Nephron (organoid): ENCODE data around the gene GDF10.
A peak's percentile ranks its signal among the peaks of the same experiment; 100 is the strongest.

ENCODE experiments used
- H3K27ac Mint-ChIP-seq, 3 experiments: 2 replicates each; pipeline ENCODE4 v1.8.0; 2020; ENCODE audit warnings: mixed read lengths in 3 of 3, mild to moderate bottlenecking in 2 of 3, moderate library complexity in 1 of 3
- H3K27me3 Mint-ChIP-seq: 2 replicates; pipeline ENCODE4 v1.8.0; 2021; ENCODE audit warnings: low read depth, mild to moderate bottlenecking, moderate library complexity, mixed read lengths
- H3K36me3 Mint-ChIP-seq: 2 replicates; pipeline ENCODE4 v1.8.0; 2020; ENCODE audit warnings: low read depth, mixed read lengths
- H3K4me1 Mint-ChIP-seq: 2 replicates; pipeline ENCODE4 v1.8.0; 2020; ENCODE audit warnings: mixed read lengths
- H3K4me3 Mint-ChIP-seq, 3 experiments: 2 replicates each; pipeline ENCODE4 v1.8.0; 2020; ENCODE audit warnings: mild to moderate bottlenecking in 3 of 3, mixed read lengths in 3 of 3, moderate library complexity in 2 of 3
- H3K9me3 Mint-ChIP-seq: 2 replicates; pipeline ENCODE4 v1.8.0; 2020; ENCODE audit warnings: mixed read lengths
- CTCF ChIP-seq, 3 experiments: fragments of 200-600 bp; sonication (generic); IDR thresholded peaks; one replicate each; pipeline ENCODE4 v1.5.0; 2021; ENCODE audit warnings: antibody characterized with exemption in 3 of 3; ENCODE audit not compliant: unreplicated experiment in 3 of 3

The GDF10 gene

GRCh38 chr10:47255033-47255813 lies 44.8 kb upstream of the GDF10 start:
- Mint-ChIP-seq H3K4me3 (no peak overlapping the region), H3K36me3 (no peaks in the 10 kb centered on the region), H3K27ac (peak overlapping the region in 1 of 3 experiments; percentile 81), H3K9me3 (no peaks in the 10 kb centered on the region), H3K27me3 (peaks cover 23% of the 10 kb centered on the region), H3K4me1 (peaks cover 22% of the 10 kb centered on the region)
- no peak for TF ChIP-seq CTCF (IDR thresholded peaks at IDR 0.05; ENCODE audit: unreplicated experiment in 3 of 3)

- Mint-ChIP-seq H3K4me1 (peaks cover 22% of the 10 kb centered on the region), H3K9me3 (no peaks in the 10 kb centered on the region), H3K27me3 (peaks cover 23% of the 10 kb centered on the region), H3K36me3 (no peaks in the 10 kb centered on the region), H3K27ac (no peak overlapping the region), H3K4me3 (no peak overlapping the region)
- TF ChIP-seq CTCF (IDR thresholded peaks at IDR 0.05; ENCODE audit: unreplicated experiment in 3 of 3): no peak
Observed at GRCh38 chr10:47255866-47256265, 44.1 kb upstream of the GDF10 start.

GRCh38 chr10:47256751-47257336 lies 43.2 kb upstream of the GDF10 start:
- no peaks in the 10 kb centered on the region for H3K36me3 Mint-ChIP-seq
- H3K4me1 Mint-ChIP-seq: peaks cover 22% of the 10 kb centered on the region
- H3K4me3 Mint-ChIP-seq: no peak overlapping the region
- H3K27ac Mint-ChIP-seq: no peak overlapping the region
- peaks cover 23% of the 10 kb centered on the region for H3K27me3 Mint-ChIP-seq
- no peak for TF ChIP-seq CTCF (IDR thresholded peaks at IDR 0.05; ENCODE audit: unreplicated experiment in 3 of 3)
- no peaks in the 10 kb centered on the region for H3K9me3 Mint-ChIP-seq

- no peaks in the 10 kb centered on the region for H3K9me3 Mint-ChIP-seq
- peaks cover 28% of the 10 kb centered on the region for H3K27me3 Mint-ChIP-seq
- H3K4me3 Mint-ChIP-seq: no peak overlapping the region
- no peaks in the 10 kb centered on the region for H3K36me3 Mint-ChIP-seq
- no peak for TF ChIP-seq CTCF (IDR thresholded peaks at IDR 0.05; ENCODE audit: unreplicated experiment in 3 of 3)
- H3K4me1 Mint-ChIP-seq: peaks cover 22% of the 10 kb centered on the region
- no peak overlapping the region for H3K27ac Mint-ChIP-seq
Observed at GRCh38 chr10:47257396-47258120, 42.4 kb upstream of the GDF10 start.

- TF ChIP-seq CTCF (IDR thresholded peaks at IDR 0.05; ENCODE audit: unreplicated experiment in 3 of 3): no peak
- H3K9me3 Mint-ChIP-seq: no peaks in the 10 kb centered on the region
- H3K27me3 Mint-ChIP-seq: peaks cover 38% of the 10 kb centered on the region
- no peak overlapping the region for H3K4me3 Mint-ChIP-seq
- no peak overlapping the region for H3K27ac Mint-ChIP-seq
- peaks cover 18% of the 10 kb centered on the region for H3K4me1 Mint-ChIP-seq
- H3K36me3 Mint-ChIP-seq: no peaks in the 10 kb centered on the region
Observed at GRCh38 chr10:47258921-47259320, 41.1 kb upstream of the GDF10 start.
